ENCODE measurements around the gene TUBGCP6.
A peak's percentile ranks its signal among the peaks of the same experiment; 100 is the strongest.
"Not testable (repeated sequence)": the region's sequence is repeated elsewhere in the genome, so short reads cannot be mapped to it uniquely, and the experiment has no call there.

The TUBGCP6 gene

GRCh38 chr22:50278956-50279619 lies 34.3 kb upstream of the TUBGCP6 start:
- no peak for DNase-seq (ENCODE audit: low read depth in 2 of 2)

GRCh38 chr22:50278461-50278860 lies 33.6 kb upstream of the TUBGCP6 start:
- no peak for DNase-seq (ENCODE audit: low read depth in 2 of 2)

- no peak for DNase-seq (ENCODE audit: low read depth in 2 of 2)
These were observed 32.9 kb upstream of the TUBGCP6 start for GRCh38 chr22:50277761-50278160.

GRCh38 chr22:50276143-50276542 lies 31.3 kb upstream of the TUBGCP6 start:
- peak in 1 of 2 donors; percentile 55 for DNase-seq (ENCODE audit: low read depth in 2 of 2)

- no peak for DNase-seq (ENCODE audit: low read depth in 2 of 2)
These were observed 30.6 kb upstream of the TUBGCP6 start for GRCh38 chr22:50275181-50276055.

- DNase-seq (ENCODE audit: low read depth in 2 of 2), result no peak
These were observed 29.9 kb upstream of the TUBGCP6 start for GRCh38 chr22:50274771-50275170.

- DNase-seq (ENCODE audit: low read depth in 2 of 2), result no peak
These were observed 29.5 kb upstream of the TUBGCP6 start for GRCh38 chr22:50274311-50274710.

GRCh38 chr22:50273781-50274180 lies 29.0 kb upstream of the TUBGCP6 start:
- not testable (repeated sequence) for DNase-seq (ENCODE audit: low read depth in 2 of 2)

GRCh38 chr22:50273352-50273751 lies 28.5 kb upstream of the TUBGCP6 start:
- not testable (repeated sequence) for DNase-seq (ENCODE audit: low read depth in 2 of 2)

- no peak for DNase-seq (ENCODE audit: low read depth in 2 of 2)
These were observed 27.4 kb upstream of the TUBGCP6 start for GRCh38 chr22:50272044-50272802.

GRCh38 chr22:50271519-50271970 lies 26.7 kb upstream of the TUBGCP6 start:
- DNase-seq (ENCODE audit: low read depth in 2 of 2), result peak; percentile 51

GRCh38 chr22:50270666-50271394 lies 26.0 kb upstream of the TUBGCP6 start:
- peak; percentile 43 to 61 for DNase-seq (ENCODE audit: low read depth in 2 of 2)

GRCh38 chr22:50269970-50270665 lies 25.3 kb upstream of the TUBGCP6 start, which contains the start of gene MAPK11:
Gene MAPK11, minus strand, starts transcription at chr22:50270380. Its CDS starts 88 bp downstream, at chr22:50270292.
- peak; percentile 52 to 55 for DNase-seq (ENCODE audit: low read depth in 2 of 2)

- no peak for DNase-seq (ENCODE audit: low read depth in 2 of 2)
These were observed 24.7 kb upstream of the TUBGCP6 start for GRCh38 chr22:50269573-50269969.

GRCh38 chr22:50268655-50269113 lies 23.9 kb upstream of the TUBGCP6 start:
- no peak for DNase-seq (ENCODE audit: low read depth in 2 of 2)

GRCh38 chr22:50267591-50268390 lies 23.0 kb upstream of the TUBGCP6 start:
- peak; percentile 44 to 54 for DNase-seq (ENCODE audit: low read depth in 2 of 2)

- no peak for DNase-seq (ENCODE audit: low read depth in 2 of 2)
These were observed 22.2 kb upstream of the TUBGCP6 start for GRCh38 chr22:50266994-50267393.

GRCh38 chr22:50264946-50265669 lies 20.3 kb upstream of the TUBGCP6 start:
- no peak for DNase-seq (ENCODE audit: low read depth in 2 of 2)

GRCh38 chr22:50264104-50264745 lies 19.4 kb upstream of the TUBGCP6 start:
- no peak for DNase-seq (ENCODE audit: low read depth in 2 of 2)

All from stimulated activated CD8-positive, alpha-beta memory T cell treated with anti-CD3 and anti-CD28 coated beads, Interleukin-2, amount 100 ng/mL, for 48 hours (primary cell).